GM23338 (cell line): Measurements from ENCODE around the gene JARID2. TPM values are rescaled to one million over a fixed set of nuclear protein-coding genes. Genes with fewer than 3 reads are reported as not detected.

Source experiments
- ATAC-seq: fragments of 200-7000 bp; cut with Tn5 transposase; 3 replicates; pipeline ENCODE4 v1.9.1; 2020
- DNase-seq: peaks from one replicate; pipeline ENCODE4 v3.0.0-alpha.2; 2015; ENCODE audit warnings: low spot score
- H2AFZ ChIP-seq: fragments of 200-600 bp; sonication (generic); 2 replicates; pipeline ENCODE4 v1.8.0; 2016; ENCODE audit warnings: antibody characterized with exemption, mild to moderate bottlenecking, moderate library complexity
- H3F3A ChIP-seq: fragments of 200-600 bp; sonication (generic); replicated peaks from 2 replicates; pipeline ENCODE4 v1.8.0; 2017; ENCODE audit warnings: antibody characterized with exemption, mixed run types, low read depth
- H3K27ac ChIP-seq: fragments of 200-600 bp; sonication (generic); 2 replicates; pipeline ENCODE4 v1.6.1; 2016; ENCODE audit warnings: low read depth
- H3K27me3 ChIP-seq: fragments of 200-600 bp; sonication (generic); 2 replicates; pipeline ENCODE4 v1.8.0; 2016; ENCODE audit warnings: mild to moderate bottlenecking, mixed run types, moderate library complexity; ENCODE audit not compliant: insufficient read depth
- H3K36me3 ChIP-seq: fragments of 200-600 bp; sonication (generic); 2 replicates; pipeline ENCODE4 v1.8.0; 2016; ENCODE audit warnings: mild to moderate bottlenecking; ENCODE audit not compliant: insufficient read depth
- H3K4me1 ChIP-seq: fragments of 200-600 bp; sonication (generic); 2 replicates; pipeline ENCODE4 v1.8.0; 2016; ENCODE audit warnings: mild to moderate bottlenecking, moderate library complexity; ENCODE audit not compliant: insufficient read depth
- H3K4me2 ChIP-seq: fragments of 200-600 bp; sonication (generic); 2 replicates; pipeline ENCODE4 v1.7.1; 2017; ENCODE audit warnings: mixed run types
- H3K4me3 ChIP-seq: fragments of 200-600 bp; sonication (generic); 2 replicates; pipeline ENCODE4 v1.6.1; 2016; ENCODE audit warnings: mixed run types
- H3K79me2 ChIP-seq: fragments of 200-600 bp; sonication (generic); replicated peaks from 2 replicates; pipeline ENCODE4 v1.8.0; 2017; ENCODE audit warnings: mild to moderate bottlenecking; ENCODE audit not compliant: insufficient read depth
- H3K9me2 ChIP-seq: fragments of 200-600 bp; sonication (generic); 2 replicates; pipeline ENCODE4 v1.8.0; 2017; ENCODE audit not compliant: insufficient read depth
- H4K20me1 ChIP-seq: fragments of 200-600 bp; sonication (generic); replicated peaks from 2 replicates; pipeline ENCODE4 v1.8.0; 2017; ENCODE audit warnings: mild to moderate bottlenecking; ENCODE audit not compliant: insufficient read depth
- H3K27ac Mint-ChIP-seq: 2 replicates; pipeline ENCODE4 v1.8.0; 2020; ENCODE audit warnings: inconsistent platforms, mild to moderate bottlenecking, moderate library complexity, mixed read lengths
- H3K27me3 Mint-ChIP-seq: 3 replicates; pipeline ENCODE4 v1.8.0; 2022; ENCODE audit warnings: low read depth, mild to moderate bottlenecking, moderate library complexity, mixed read lengths, inconsistent platforms; ENCODE audit not compliant: insufficient read depth, poor library complexity
- H3K36me3 Mint-ChIP-seq: 3 replicates; pipeline ENCODE4 v1.8.0; 2021; ENCODE audit warnings: low read depth, mild to moderate bottlenecking, inconsistent platforms, moderate library complexity, mixed read lengths
- H3K4me1 Mint-ChIP-seq: 3 replicates; pipeline ENCODE4 v1.8.0; 2020; ENCODE audit warnings: mild to moderate bottlenecking, inconsistent platforms, mixed read lengths
- H3K4me3 Mint-ChIP-seq: 3 replicates; pipeline ENCODE4 v1.8.0; 2021; ENCODE audit warnings: moderate library complexity, mild to moderate bottlenecking, inconsistent platforms, mixed read lengths
- H3K9me3 Mint-ChIP-seq: 3 replicates; pipeline ENCODE4 v1.8.0; 2020; ENCODE audit warnings: moderate library complexity, mild to moderate bottlenecking, inconsistent platforms, mixed read lengths
- CREB1 ChIP-seq: fragments of 250-450 bp; sonication (Bioruptor Pico); IDR thresholded peaks from 2 replicates; pipeline ENCODE4 v1.5.0; 2020; ENCODE audit warnings: low read depth, mild to moderate bottlenecking, moderate library complexity
- EZH2phosphoT487 ChIP-seq: fragments of 200-600 bp; sonication (generic); IDR thresholded peaks from one replicate; pipeline ENCODE4 v1.8.1; 2018; ENCODE audit warnings: antibody characterized with exemption; ENCODE audit not compliant: unreplicated experiment
- JUNB ChIP-seq: IDR thresholded peaks from one replicate; pipeline ENCODE4 v1.6.1; 2016; ENCODE audit warnings: antibody characterized with exemption; ENCODE audit not compliant: unreplicated experiment
- NANOG ChIP-seq: IDR thresholded peaks from 2 replicates; pipeline ENCODE4 v1.6.1; 2016; ENCODE audit warnings: antibody characterized with exemption, borderline replicate concordance
- REST ChIP-seq: IDR thresholded peaks from one replicate; pipeline ENCODE4 v1.6.1; 2018; ENCODE audit warnings: antibody characterized with exemption; ENCODE audit not compliant: unreplicated experiment
- STAT1 ChIP-seq: IDR thresholded peaks from one replicate; pipeline ENCODE4 v1.6.1; 2016; ENCODE audit warnings: antibody characterized with exemption; ENCODE audit not compliant: unreplicated experiment
- polyA plus RNA-seq: library from polyadenylated mRNA; unstranded; fragments of >200 nt; fragmentation: Nextera tagmentation; extraction: Ambion mirVana; gene quantifications from 2 replicates; pipeline ENCODE4 v1.2.1, GENCODE V29; 2016
- total RNA-seq: library from RNA; depleted of rRNA; stranded (reverse); fragments of >200 nt; shearing (Covaris generic); gene quantifications from 2 replicates; pipeline ENCODE4 v1.2.3, GENCODE V29; 2014

The JARID2 gene
- total and polyA plus RNA-seq, 2 experiments from 2014 or later = 92.8 to 196 TPM

- Histone ChIP-seq H3K27me3 (no peaks in the 10 kb centered on the region), H3K4me3 (no peak overlapping the region), H3K27ac (no peak overlapping the region), H2AFZ (no peak overlapping the region), H3K4me2 (no peak overlapping the region), H3K36me3 (no peaks in the 10 kb centered on the region), H3K9me2 (no peaks in the 10 kb centered on the region), H4K20me1 (no peaks in the 10 kb centered on the region), H3F3A (no peaks in the 10 kb centered on the region), H3K4me1 (peaks cover 13% of the 10 kb centered on the region), H3K79me2 (peaks cover 3% of the 10 kb centered on the region; the same call in 1 of the 2 replicates)
- Mint-ChIP-seq H3K27me3 (peaks cover 2% of the 10 kb centered on the region), H3K4me3 (no peak overlapping the region), H3K36me3 (0 out of 3 replicates have a peak, but pooled peaks cover 2% of the 10 kb centered on the region), H3K27ac (no peak overlapping the region), H3K4me1 (peaks cover 5% of the 10 kb centered on the region; the same call in 2 of the 3 replicates), H3K9me3 (no peaks in the 10 kb centered on the region)
- no peak for TF ChIP-seq REST
- TF ChIP-seq NANOG = no peak
- TF ChIP-seq JUNB = no peak
- no peak for TF ChIP-seq EZH2phosphoT487
- no peak for TF ChIP-seq CREB1 (CRISPR knock-in tag)
- DNase-seq = no peak
- ATAC-seq = no peak
Observed at GRCh38 chr6:15230827-15231226, 15.0 kb upstream of the JARID2 start.

GRCh38 chr6:15232836-15233510 is 12.9 kb upstream of the JARID2 start:
- TF ChIP-seq REST (no peak), STAT1 (no peak)
- Histone ChIP-seq H3K4me1 (peaks cover 2% of the 10 kb centered on the region), H4K20me1 (no peaks in the 10 kb centered on the region), H3K79me2 (peaks cover 1% of the 10 kb centered on the region; the same call in 1 of the 2 replicates), H3K27ac (no peak overlapping the region), H3K4me3 (no peak overlapping the region), H3K9me2 (no peaks in the 10 kb centered on the region), H3K27me3 (no peaks in the 10 kb centered on the region), H3K36me3 (no peaks in the 10 kb centered on the region), H3K4me2 (no peak overlapping the region), H3F3A (no peaks in the 10 kb centered on the region), H2AFZ (no peak overlapping the region)
- H3K9me3 Mint-ChIP-seq = no peaks in the 10 kb centered on the region
- 0 out of 3 replicates have a peak, but pooled peaks cover 2% of the 10 kb centered on the region for H3K36me3 Mint-ChIP-seq
- no peak for ATAC-seq
- H3K27ac Mint-ChIP-seq = no peak overlapping the region
- no peak overlapping the region for H3K4me3 Mint-ChIP-seq
- peaks cover 4% of the 10 kb centered on the region for H3K27me3 Mint-ChIP-seq
- no peak for DNase-seq
- H3K4me1 Mint-ChIP-seq = peaks cover under 1% of the 10 kb centered on the region; the same call in 1 of the 3 replicates
